Measurements from ENCODE around the gene TNFSF15.

GRCh38 chr9:114737847-114738246, 68.0 kb downstream of the TNFSF15 start:
- TF ChIP-seq BHLHE40 (IDR thresholded peaks at IDR 0.05; ENCODE audit: borderline replicate concordance) (no peak), HDGF (IDR thresholded peaks at IDR 0.05; ENCODE audit: borderline replicate concordance) (no peak), FOXA1 (IDR thresholded peaks at IDR 0.05) (no peak), SP1 (IDR thresholded peaks at IDR 0.05) (no peak), FOXM1 (IDR thresholded peaks at IDR 0.05; ENCODE audit: borderline replicate concordance) (no peak), FOXK2 (IDR thresholded peaks at IDR 0.05) (no peak), CTBP1 (IDR thresholded peaks at IDR 0.05; ENCODE audit: borderline replicate concordance) (no peak), TARDBP (IDR thresholded peaks at IDR 0.05) (no peak), ELF4 (IDR thresholded peaks at IDR 0.05) (no peak), SUZ12 (IDR thresholded peaks at IDR 0.05) (no peak), LEF1 (IDR thresholded peaks at IDR 0.05; ENCODE audit: borderline replicate concordance) (no peak), ARNT (IDR thresholded peaks at IDR 0.05) (no peak), PKNOX1 (IDR thresholded peaks at IDR 0.05) (no peak)
